Thymus (tissue), 11 donors: Measurements from ENCODE around the gene PCNT. TPM values are rescaled to one million over a fixed set of nuclear protein-coding genes. Genes with fewer than 3 reads are reported as not detected.

Experiments
- DNase-seq, 9 donors: peaks; one replicate each; pipeline ENCODE4 v3.0.0-alpha.2; 2013; ENCODE audit warnings: low spot score in 9 of 9, low read depth in 6 of 9, missing footprints in 1 of 9
- H3K27ac ChIP-seq, 2 donors: one replicate each; pipeline ENCODE4 v1.5.1; 2013; ENCODE audit warnings: control low read depth in 1 of 2, low read depth in 1 of 2, low read length in 1 of 2, mild to moderate bottlenecking in 1 of 2, moderate library complexity in 1 of 2
- H3K27me3 ChIP-seq, 2 donors: one replicate each; pipeline ENCODE4 v1.5.1; 2013; ENCODE audit warnings: low read length in 1 of 2; ENCODE audit not compliant: control insufficient read depth in 2 of 2, insufficient read depth in 1 of 2
- H3K36me3 ChIP-seq, 2 donors: one replicate each; pipeline ENCODE4 v1.5.1; 2013; ENCODE audit warnings: low read length in 1 of 2, mild to moderate bottlenecking in 1 of 2, moderate library complexity in 1 of 2; ENCODE audit not compliant: control insufficient read depth in 2 of 2, insufficient read depth in 2 of 2
- H3K4me1 ChIP-seq, 2 donors: one replicate each; pipeline ENCODE4 v1.5.1; 2013; ENCODE audit warnings: low read length in 2 of 2; ENCODE audit not compliant: control insufficient read depth in 2 of 2, insufficient read depth in 2 of 2
- H3K4me3 ChIP-seq, 2 donors: one replicate each; pipeline ENCODE4 v1.5.1; 2013; ENCODE audit warnings: low read length in 2 of 2, control low read depth in 1 of 2, mild to moderate bottlenecking in 1 of 2
- H3K9me3 ChIP-seq, 2 donors: one replicate each; pipeline ENCODE4 v1.5.1; 2013; ENCODE audit warnings: low read length in 1 of 2, mild to moderate bottlenecking in 1 of 2; ENCODE audit not compliant: control insufficient read depth in 2 of 2, insufficient read depth in 1 of 2
- WGBS: extraction: QIAGEN DNeasy Blood & Tissue Kit; methylation state at CpG from one replicate; pipeline ENCODE4 v1.1.7; 2013; 5-methylcytosine and 5-hydroxymethylcytosine counted together
- polyA plus RNA-seq: library from polyadenylated mRNA; stranded (reverse); fragments of 200-250 nt; gene quantifications from one replicate; pipeline ENCODE4 v1.2.3, GENCODE V29; 2013
- total RNA-seq: library from RNA; stranded (reverse); fragments of 120-200 nt; gene quantifications from one replicate; pipeline ENCODE4 v1.2.4, GENCODE V29; 2013
- donor health status: healthy.

PCNT gene
- total and polyA plus RNA-seq, 2 donors = 16.7 to 20.7 TPM

DNA sequence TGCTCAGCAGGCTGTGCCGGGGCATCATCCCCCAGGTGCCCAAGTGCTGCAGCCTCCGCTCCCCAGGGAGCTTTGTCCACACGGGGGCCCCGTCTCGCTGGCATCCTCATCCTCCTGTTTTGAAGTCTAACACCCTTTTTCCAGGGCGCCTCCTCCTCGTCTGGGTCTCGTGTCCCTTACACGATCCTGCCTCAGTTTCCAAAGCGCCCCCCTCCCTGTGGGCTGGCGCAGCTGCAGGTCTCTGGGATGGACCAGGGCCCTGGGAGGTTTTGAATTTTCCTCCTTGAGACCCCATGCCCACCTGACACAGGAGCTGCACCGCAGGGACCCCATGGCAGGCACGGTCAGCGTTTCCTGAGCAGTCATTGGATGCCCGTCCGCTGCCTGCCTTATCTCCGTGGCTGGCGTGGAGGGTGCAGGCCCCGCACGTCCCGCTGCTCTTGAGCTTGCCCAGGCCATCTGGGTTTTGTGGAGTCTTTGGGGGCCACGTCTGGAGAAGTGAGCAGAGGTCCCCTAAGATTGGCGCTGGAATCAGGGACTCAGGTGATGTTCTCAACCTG lies 97.3 kb downstream of the PCNT start:
- WGBS = 95% methylated on average over 23 of the region's 23 CpGs
- Histone ChIP-seq H3K27ac (no peak overlapping the region), H3K9me3 (peaks cover 0 to 3% of the 10 kb centered on the region in 2 donors), H3K4me1 (peaks cover 2 to 40% of the 10 kb centered on the region in 2 donors), H3K4me3 (no peak overlapping the region), H3K36me3 (peaks cover 37 to 60% of the 10 kb centered on the region in 2 donors), H3K27me3 (no peaks in the 10 kb centered on the region)
- no peak for DNase-seq

DNA sequence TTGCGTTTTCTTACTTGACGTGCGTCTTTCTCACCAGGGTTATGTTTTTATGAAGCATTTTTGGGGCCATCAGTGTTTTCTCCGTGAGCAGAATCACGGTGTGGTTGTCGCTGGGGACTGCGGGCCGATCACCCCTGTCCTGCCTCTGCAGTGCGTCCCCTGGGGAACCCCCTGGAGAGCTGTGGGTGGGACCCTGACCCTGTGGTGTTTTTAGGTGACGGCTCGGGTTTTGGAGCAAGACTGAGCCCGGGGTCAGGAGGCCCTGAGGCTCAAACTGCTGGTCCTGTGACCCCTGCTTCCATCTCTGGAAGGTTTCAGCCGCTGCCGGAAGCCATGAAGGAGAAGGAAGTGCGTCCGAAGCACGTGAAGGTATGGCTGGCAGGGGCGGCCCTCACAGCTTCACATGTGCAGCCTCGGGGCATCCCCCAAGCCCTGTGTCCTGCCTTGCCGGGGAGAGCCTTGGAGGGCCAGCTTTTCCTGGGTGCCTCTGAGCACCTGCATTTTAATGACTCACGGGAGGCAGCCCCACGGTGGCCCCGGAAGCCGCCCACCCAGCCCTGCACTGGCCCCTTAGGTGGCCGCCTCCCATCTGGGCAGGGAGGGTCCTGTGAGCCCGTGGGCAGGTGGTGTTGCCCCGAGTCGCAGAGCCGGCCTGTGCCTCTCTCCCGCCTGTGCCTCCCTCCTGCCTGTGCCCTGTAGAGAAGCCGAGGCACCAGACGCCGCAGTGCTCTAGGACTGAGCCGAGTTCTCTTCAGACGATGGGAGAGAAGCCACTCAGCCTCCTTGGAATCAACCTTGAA lies 98.0 kb downstream of the PCNT start:
- peaks cover 35 to 55% of the 10 kb centered on the region in 2 donors for H3K36me3 ChIP-seq
- DNase-seq = no peak

DNA sequence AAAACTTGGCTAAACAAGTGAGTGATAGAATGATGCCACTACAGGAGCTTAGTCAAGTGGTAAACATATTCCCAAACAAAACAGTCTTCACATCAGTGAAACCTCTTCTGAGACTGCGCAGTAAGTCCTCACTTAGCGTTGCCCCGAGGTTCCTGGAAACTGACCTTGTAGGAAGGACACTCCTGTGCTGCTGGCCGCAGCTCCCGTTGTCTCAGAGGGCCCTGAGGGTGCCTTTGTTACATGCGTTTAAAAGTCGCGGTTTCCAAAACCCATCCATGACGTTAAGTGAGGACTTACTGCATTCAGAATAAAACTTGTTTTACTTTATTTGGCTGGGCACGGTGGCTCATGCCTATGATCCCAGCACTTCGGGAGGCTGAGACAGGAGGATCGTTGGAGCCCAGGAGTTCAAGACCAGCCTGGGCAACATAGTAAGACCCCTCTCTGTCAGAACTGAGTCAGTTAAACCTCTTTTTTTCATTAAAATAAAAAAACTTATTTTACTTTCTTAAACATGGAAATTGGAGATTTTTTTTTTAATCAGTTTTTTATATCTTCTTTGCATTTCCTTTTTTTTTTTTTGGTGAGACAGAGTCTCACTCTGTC lies 98.8 kb downstream of the PCNT start:
- Histone ChIP-seq H3K9me3 (peaks cover 0 to 3% of the 10 kb centered on the region in 2 donors), H3K36me3 (peaks cover 41 to 61% of the 10 kb centered on the region in 2 donors), H3K4me1 (peaks cover 2 to 44% of the 10 kb centered on the region in 2 donors), H3K27ac (peak overlapping the region in 1 of 2 donors; percentile 90), H3K27me3 (no peaks in the 10 kb centered on the region), H3K4me3 (no peak overlapping the region)
- no peak for DNase-seq
- WGBS = 98% methylated on average over 12 of the region's 12 CpGs

More for the DNA sequence above, 98.0 kb downstream of the PCNT start:
- Histone ChIP-seq H3K9me3 (peaks cover 0 to 3% of the 10 kb centered on the region in 2 donors), H3K4me3 (no peak overlapping the region), H3K27me3 (no peaks in the 10 kb centered on the region), H3K27ac (peak overlapping the region in 1 of 2 donors; percentile 90), H3K4me1 (peaks cover 2 to 44% of the 10 kb centered on the region in 2 donors)
- 96% methylated on average over 35 of the region's 35 CpGs for WGBS

DNA sequence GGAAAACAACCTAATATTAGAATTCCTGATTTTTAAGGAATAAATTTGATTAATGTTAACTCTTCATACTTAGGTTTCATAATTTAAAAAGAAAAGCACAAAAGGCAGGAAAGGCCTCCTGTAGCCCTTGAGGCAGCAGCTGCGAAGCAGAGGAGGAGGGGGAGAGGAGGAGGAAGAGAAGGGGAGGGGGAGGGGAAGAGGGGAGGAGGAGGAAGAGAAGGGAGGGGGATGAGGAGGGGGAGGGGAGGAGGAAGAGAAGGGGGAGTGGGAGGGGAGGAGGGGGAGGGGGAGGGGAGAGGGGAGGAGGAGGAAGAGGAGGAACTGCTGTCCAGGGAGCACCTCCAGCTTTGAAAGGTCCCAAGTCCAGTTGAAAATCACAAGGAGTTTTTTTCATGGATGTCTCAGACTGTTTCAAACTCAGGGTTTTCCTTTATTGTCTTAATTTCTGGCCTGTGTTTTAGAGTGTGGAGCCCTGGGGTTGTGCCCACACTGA lies 99.6 kb downstream of the PCNT start:
- Histone ChIP-seq H3K27me3 (no peaks in the 10 kb centered on the region), H3K36me3 (peaks cover 41 to 66% of the 10 kb centered on the region in 2 donors), H3K4me3 (no peak overlapping the region), H3K9me3 (peaks cover 0 to 3% of the 10 kb centered on the region in 2 donors), H3K27ac (peak overlapping the region; percentile 81 to 98), H3K4me1 (peaks cover 2 to 44% of the 10 kb centered on the region in 2 donors)
- peak in 7 of 9 donors; percentile 40 to 80 (median 66) for DNase-seq
- WGBS = 11% methylated on average over 1 of the region's 1 CpG

DNA sequence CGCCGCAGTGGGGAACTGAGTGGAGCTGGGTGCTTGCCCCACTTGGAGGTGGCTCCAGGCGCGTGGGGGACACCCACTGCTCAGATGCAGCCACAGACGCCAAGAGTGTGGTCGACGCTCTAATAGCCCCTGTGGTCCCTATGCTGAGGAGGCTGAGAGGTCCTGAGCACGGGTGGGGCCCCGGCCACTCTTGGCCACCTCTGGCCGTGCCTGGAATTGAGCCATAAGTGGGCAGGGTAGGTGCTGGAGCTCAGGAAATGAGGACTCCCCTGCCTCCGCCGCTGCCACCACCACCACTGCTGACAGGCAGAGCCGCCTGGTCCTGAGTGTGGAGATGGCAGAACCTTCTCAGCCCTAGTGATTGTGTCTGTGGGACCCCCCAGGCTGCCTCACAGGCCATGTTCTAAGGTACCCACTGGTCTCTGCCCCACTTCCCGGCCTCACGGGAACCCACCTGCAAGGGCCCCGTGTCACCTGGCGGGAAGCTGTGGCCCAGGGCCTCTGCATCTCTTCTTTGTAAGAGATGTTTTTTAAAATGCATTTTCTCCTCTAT lies 100.2 kb downstream of the PCNT start:
- peaks cover 41 to 67% of the 10 kb centered on the region in 2 donors for H3K36me3 ChIP-seq
- 77% methylated on average over 17 of the region's 17 CpGs for WGBS

DNA sequence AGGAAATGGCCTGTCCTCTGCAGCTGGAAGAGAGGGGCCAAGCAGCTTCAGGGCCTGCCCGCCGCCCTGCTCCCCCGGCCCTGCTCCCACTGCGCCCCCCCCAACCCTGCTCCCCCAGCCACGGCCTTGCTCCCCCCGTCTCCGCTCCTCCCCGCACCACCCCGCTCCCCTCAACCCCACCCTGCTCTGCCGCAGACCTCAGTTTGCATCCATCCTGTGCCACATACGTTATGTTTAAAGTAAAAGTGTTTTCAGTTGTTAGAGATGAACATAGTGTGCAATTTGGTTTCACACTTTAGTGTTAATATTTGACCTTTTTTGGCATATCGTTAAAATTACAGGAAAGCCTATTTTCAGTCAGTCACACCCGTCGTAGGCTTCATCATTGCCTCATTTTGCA lies 100.7 kb downstream of the PCNT start:
- Histone ChIP-seq H3K36me3 (peaks cover 38 to 66% of the 10 kb centered on the region in 2 donors), H3K9me3 (peaks cover 0 to 3% of the 10 kb centered on the region in 2 donors), H3K27ac (peak overlapping the region; percentile 78 to 98), H3K27me3 (no peaks in the 10 kb centered on the region), H3K4me3 (no peak overlapping the region), H3K4me1 (peaks cover 2 to 44% of the 10 kb centered on the region in 2 donors)
- peak in 7 of 9 donors; percentile 10 to 66 (median 39) for DNase-seq
- 85% methylated on average over 14 of the region's 14 CpGs for WGBS

More for the DNA sequence above, 100.2 kb downstream of the PCNT start:
- Histone ChIP-seq H3K27ac (peak overlapping the region; percentile 81 to 98), H3K27me3 (no peaks in the 10 kb centered on the region), H3K9me3 (peaks cover 0 to 3% of the 10 kb centered on the region in 2 donors), H3K4me3 (no peak overlapping the region), H3K4me1 (peaks cover 2 to 44% of the 10 kb centered on the region in 2 donors)
- peak in 7 of 9 donors; percentile 33 to 72 (median 53) for DNase-seq

DNA sequence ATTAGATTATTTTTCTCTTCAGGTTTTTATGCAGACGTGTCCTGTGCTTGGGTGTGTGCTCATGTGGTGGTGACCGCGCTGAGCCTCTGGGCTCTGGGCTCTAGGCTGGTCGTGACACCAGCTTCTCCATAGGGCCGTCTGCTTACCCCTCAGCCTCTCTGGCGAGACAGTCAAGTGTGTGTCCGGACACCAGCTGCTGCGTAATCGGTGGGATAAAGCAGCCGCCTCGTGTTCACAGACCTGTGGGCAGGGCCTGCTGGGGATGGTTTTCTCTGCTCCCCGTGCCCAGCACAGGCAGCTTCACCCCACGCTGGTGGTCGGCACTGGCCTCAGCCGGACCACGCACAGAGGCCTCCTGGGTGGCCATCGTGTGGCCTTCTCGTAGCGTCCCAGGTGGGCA lies 101.1 kb downstream of the PCNT start:
- Histone ChIP-seq H3K9me3 (peaks cover 0 to 3% of the 10 kb centered on the region in 2 donors), H3K27me3 (no peaks in the 10 kb centered on the region), H3K36me3 (peaks cover 41 to 66% of the 10 kb centered on the region in 2 donors), H3K27ac (peak overlapping the region; percentile 78 to 98), H3K4me3 (no peak overlapping the region), H3K4me1 (peaks cover 2 to 44% of the 10 kb centered on the region in 2 donors)
- 95% methylated on average over 19 of the region's 19 CpGs for WGBS
- DNase-seq = peak in 2 of 9 donors; percentile 10 to 15

DNA sequence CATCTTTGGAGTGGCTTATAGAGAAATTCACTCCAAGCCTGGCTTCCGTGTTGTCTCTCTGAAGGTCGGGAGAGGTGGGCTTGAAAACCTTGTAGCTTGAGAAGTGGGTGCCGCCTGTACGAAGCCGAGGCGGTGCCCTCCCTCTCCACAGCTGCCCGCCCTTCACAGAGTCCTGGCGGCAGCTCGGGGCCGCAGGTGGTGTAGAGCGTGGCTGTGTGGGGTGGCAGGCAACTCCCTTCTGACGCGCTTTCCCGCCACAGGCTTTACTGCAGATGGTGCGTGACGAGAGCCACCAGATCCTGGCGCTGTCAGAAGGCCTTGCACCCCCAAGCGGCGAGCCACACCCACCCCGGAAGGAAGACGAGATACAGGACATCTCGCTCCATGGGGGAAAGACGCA lies 101.6 kb downstream of the PCNT start:
- DNase-seq = peak in 7 of 9 donors; percentile 23 to 73 (median 64)
- WGBS = 88% methylated on average over 23 of the region's 23 CpGs
- H3K9me3 ChIP-seq = peaks cover 0 to 3% of the 10 kb centered on the region in 2 donors
- peak overlapping the region; percentile 78 to 98 for H3K27ac ChIP-seq
- H3K27me3 ChIP-seq = no peaks in the 10 kb centered on the region
- peaks cover 47 to 67% of the 10 kb centered on the region in 2 donors for H3K36me3 ChIP-seq
- no peak overlapping the region for H3K4me3 ChIP-seq
- H3K4me1 ChIP-seq = peaks cover 2 to 47% of the 10 kb centered on the region in 2 donors
